HG02938 (cell line): ENCODE data around the gene KCNK13.
"Not testable (repeated sequence)": the region's sequence is repeated elsewhere in the genome, so short reads cannot be mapped to it uniquely, and the experiment has no call there.

Source experiments
- ATAC-seq: cut with Tn5 transposase; IDR thresholded peaks from one replicate; pipeline ENCODE4 v1.9.1; 2021; ENCODE audit warnings: mild to moderate bottlenecking, moderate library complexity; ENCODE audit not compliant: unreplicated experiment

KCNK13 gene

DNA sequence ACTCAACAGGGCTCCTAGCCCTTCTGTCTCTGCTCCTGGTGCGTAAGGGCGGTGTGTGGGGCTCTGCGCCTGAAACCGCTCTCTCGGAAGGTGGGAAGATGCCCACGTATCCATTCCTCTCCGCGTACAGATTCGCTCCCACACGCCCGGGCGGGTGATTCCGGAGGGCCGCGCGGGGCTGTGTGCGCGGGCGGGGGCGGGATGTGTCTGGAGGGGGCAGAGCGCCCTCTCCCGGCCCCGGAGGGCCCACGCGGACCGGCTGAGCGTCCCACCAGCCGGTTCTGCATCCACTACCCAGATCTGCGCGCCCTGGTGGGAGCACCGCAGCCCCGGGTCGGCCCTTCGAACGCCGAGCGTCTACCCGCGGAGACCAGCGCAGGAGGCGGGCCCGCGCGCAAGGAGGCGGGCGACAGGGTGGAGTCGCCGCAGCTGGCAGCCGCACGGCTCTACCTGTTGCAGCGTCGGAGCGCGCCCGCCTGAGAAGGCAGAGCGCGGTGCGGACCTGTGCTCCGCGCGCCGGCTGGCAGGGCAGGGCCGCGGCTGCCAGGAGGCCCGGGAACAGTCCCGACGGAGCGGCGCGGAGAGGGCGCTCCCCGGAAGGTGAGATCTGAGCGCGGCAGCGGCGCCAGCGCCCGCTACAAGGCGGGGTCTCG is 1.4 kb upstream of the KCNK13 start:
- peak; percentile 48 for ATAC-seq

DNA sequence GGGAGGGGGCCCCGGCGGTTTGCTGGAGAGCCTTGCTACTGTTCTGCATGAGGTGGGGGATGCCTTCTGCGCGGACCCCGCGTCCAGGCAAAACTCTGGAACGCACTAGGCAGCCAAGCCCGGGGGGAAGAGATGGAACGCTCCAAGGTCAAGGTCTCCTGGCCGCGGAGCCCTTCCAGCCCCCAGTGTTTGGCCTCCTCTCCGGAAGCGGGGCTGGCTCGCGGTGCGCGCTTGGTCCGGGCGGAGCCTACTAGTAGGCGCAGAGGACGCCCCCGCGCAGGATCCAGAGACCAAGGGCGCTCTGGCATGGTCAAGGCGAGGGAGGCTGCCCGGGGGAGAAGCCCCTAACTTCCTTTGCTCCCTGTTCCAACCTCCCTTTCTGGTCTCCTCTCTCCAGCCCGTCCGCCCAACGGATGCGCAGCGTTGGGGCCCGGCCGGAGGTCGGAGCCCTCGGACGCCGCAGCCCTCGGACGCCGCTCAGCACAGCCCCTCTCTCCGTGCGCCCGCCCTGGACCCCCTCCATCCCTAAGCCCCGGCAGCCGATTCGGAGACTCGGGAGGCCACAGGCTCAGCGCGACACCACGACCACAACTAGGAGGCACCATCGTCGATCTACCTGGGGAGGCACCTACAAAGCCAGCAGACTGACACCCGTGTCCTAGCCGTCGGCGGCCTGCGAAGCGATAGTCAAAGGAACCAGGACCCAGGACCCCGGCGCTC is 669 bp upstream of the KCNK13 start:
- ATAC-seq: no peak

DNA sequence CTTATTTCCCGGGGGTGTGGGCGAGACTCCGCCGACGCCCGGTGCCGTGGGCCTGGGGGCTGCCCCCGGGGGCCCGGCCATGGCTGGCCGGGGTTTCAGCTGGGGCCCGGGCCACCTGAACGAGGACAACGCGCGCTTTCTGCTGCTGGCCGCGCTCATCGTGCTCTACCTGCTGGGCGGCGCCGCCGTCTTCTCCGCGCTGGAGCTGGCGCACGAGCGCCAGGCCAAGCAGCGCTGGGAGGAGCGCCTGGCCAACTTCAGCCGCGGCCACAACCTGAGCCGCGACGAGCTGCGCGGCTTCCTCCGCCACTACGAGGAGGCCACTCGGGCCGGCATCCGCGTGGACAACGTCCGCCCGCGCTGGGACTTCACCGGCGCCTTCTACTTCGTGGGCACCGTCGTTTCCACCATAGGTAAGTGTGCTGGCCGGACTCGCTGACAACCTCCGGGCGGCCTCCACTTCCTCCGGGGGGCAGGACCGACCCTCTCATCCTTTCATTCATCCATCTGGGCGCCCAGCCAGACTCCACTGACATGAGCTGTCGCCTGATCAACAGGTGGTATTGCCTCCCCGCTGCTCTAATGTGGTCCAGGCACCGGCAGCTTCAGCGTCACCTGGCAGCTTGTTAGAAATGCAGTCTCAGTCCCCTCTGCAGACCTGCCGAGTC is 467 bp downstream of the KCNK13 start:
- no peak for ATAC-seq

DNA sequence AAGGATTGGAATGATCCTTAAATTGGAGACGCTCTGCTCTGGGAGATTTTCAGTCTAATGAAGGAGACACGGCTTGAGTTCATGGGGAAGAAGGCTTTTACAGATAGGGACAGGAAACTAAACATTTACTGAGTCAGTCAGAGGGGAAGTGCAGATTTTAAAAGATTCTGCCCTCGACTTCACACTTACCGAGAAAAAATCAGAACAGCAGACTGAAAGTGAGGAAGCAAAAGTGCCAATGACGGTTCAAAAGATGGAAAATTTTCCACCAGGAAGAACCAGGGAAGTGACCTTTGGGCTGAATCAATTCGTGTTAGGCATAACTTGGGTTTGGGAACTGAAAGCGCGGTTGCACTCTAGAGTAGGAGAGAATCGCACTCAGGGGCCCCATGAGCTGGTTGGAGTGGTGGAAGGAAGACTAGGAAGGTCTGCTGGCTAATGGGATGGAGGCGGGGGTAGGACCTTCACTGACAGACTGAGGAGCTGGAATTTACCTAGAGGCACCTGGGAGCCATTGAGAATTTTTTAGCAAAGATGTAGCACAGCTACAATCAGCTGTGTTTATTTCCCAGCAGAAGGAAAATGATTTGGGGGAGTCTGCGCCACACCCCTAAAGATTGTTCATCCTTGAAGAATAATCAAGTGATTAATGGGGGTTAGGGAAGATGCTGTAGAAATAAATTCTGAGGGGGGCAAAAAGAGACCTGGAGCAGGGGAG is 1.2 kb downstream of the KCNK13 start:
- ATAC-seq: no peak

DNA sequence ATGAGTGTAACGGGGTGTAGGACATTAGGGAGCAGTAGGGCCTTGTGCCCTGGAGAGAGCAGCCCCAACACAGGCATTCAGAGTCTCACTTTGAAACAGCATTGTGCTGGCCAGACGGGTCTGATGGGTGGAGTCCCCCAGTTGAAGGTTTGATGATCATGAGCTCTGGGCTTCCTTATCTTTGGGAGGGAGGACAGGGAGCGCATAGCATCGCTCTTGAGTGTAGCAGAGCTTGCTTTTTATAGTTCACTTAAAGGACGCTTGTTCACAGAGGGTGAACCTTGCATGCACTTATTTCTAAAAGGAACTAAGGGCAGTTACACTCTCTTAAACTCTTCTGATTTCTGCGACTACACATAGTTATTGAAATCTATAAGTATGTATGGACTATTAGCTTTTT is 10.6 kb downstream of the KCNK13 start:
- no peak for ATAC-seq

DNA sequence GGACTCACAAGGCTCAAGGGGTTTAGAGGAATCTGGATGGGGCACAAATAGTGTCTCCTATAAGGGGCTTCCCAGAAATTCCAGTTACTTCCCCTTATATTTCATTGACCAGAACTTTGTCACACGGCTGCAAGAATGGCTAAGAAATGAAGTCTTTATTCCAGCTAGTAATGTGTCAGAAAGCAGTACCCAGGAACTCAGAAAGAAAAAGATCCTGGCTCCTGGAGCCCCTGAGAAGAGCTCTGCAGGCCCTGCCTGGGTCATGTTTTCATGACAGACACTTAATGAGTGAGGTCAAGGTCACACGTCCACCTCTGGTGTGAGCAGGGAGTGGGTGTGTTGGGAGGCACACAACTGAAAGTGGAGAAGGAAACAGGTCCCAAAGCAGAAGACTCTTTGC is 17.8 kb downstream of the KCNK13 start:
- ATAC-seq: no peak

DNA sequence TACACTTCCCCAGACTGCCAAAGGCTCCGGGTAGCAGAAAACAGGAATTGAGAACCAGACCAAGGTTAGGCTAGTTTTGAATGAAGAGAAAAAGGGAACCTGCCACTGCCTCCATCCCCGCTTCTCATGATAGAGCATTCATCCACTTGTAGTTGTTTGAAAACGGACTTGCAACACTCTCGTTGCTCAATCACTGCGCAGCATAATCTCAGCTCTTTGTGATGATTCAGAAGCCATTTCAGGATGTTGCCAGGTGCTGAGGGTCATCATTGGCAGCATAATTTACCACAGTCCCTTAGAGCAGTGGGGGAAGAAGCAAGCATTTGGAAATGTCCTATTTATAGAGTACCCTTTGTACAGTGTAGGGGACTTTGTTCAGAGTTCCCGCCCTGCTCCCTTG is 25.6 kb downstream of the KCNK13 start:
- ATAC-seq: no peak

DNA sequence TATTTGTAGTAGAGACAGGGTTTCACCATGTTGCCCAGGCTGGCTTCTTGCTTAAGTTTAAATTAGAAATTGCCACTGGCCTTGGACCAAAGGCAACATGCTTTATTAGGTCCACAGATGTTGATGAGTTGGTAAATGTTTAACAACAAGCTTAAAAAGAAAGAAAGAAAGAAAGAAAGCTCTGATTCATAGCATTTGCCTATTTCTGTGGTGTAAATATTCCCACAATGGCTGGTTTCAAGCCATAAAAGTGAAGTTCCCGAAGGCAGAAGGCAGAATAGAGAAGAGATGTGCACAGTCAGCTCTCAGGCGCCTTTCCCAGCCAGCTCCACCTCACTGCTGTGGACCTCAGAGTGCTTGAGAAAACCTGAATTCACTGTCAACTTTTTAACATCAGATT is 26.4 kb downstream of the KCNK13 start:
- ATAC-seq: no peak

DNA sequence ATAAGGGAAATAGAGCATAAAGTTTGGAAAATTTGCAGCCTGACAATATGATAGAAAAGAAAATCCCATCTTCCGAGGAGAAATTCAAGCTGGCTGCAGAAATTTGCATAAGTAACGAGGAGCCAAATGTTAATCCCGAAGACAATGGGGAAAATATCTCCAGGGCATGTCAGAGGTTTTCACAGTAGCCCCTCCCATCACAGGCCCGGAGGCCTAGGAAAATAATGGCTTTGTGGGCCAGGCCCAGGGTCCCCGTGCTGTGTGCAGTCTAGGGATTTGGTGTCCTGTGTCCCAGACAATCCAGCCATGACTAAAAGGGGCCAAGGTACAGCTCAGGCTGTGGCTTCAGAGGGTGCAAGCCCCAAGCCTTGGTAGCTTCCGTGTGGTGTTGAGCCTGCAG is 27.7 kb downstream of the KCNK13 start:
- ATAC-seq: not testable (repeated sequence)

DNA sequence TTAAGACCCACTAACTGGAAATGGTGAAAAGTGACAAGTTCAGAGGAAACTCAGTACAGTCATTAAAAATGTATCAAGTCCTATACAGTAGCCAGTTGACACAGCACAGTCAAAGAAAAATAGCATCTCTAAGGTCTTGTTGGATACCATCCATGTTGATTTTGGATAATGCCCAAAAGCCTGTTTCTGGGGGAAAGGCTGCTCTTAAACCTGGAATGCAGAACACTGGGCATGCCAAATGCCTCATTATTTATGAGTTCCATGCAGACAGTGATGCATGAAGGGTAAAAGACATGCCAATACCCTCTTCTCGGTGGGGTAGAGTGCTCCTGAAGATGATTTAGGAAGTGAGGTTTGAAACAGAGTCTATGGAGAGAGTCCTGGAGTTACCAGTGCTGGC is 29.6 kb downstream of the KCNK13 start:
- no peak for ATAC-seq

DNA sequence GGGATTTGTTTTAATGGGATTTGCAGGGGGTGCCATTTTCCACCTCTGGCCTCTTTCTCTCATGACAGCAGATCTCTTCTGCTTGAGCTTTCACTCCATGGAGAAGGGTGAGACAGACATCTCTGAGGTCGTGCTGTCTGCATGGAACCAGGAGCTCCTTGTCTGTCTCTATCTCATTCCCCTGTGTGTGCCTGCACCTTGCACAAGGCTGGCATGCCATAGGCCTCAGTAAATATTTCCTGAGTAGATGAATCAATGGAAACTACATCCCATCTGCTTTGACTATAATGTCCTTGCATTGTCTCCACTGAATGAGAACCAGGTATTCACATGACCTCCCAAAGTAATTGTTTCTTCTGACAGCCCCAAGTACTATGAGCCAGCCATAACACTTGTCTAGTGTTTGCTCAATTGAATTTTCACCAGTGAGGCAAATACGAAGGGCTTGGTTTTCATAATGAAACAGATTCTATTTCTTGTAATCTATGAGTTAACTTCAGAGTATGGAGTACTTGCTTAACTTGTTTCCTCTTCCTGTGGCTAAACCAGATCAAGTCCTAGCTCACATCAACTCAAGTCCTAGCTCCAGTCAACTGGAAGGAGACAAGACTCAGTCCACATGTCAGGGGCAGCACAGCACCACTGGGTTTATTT is 32.3 kb downstream of the KCNK13 start:
- peak; percentile 52 for ATAC-seq

DNA sequence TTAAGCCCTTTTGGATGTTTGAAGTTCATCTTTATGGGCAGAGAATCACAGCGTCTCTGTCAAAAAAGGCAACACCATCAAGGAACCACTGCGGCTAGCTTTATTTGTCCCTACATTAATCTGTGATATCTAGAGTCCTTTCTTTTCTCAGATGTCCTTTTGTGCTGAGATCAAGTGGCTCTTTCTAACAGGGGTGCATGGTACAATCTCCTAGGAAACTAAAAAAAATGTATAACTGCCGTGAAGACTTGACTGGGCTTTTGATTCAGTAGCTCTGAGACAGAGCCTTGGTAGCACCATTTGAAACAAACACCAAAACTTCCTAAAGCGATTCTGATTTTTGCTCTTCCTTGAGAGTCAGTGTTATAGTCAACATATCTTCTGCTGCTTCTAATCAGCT is 33.3 kb downstream of the KCNK13 start:
- no peak for ATAC-seq

DNA sequence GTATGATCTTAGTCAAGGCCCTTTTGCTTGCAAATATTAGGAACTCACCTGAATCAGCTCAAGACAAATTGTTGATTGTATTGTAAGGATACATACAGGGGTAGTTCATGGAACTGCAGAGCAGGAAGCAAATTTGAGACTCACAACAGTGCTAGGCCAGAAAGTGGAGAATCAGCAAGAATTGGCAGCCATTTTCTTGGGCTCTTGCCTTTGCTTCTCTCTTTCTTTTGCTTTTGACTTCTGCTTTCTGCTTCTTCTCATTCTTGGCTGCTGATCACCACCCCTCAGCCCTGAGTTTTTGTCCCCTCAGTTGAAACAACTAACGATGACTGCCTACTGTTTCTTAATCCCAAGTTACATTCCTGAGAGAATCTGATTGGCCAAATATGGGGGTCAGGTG is 34.8 kb downstream of the KCNK13 start:
- ATAC-seq: no peak

DNA sequence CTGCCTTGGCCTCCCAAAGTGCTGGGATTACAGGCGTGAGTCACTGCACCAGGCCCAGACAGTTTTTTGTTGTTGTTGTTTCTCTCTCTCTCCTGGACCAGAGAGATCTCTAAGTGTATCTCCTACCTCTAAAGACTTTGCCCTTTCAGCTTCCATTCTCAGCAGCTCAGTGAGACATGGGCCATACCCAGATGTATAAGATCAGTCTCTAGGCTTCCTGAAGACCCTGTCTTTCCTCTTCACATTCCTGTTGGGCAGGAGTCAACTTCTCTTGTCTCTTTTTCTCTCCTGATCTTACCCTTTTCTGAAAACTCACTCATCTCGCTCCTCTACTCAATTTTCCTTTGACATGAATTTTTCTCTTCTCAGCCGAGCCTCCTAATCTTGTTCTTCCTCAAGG is 42.0 kb downstream of the KCNK13 start:
- ATAC-seq: no peak

DNA sequence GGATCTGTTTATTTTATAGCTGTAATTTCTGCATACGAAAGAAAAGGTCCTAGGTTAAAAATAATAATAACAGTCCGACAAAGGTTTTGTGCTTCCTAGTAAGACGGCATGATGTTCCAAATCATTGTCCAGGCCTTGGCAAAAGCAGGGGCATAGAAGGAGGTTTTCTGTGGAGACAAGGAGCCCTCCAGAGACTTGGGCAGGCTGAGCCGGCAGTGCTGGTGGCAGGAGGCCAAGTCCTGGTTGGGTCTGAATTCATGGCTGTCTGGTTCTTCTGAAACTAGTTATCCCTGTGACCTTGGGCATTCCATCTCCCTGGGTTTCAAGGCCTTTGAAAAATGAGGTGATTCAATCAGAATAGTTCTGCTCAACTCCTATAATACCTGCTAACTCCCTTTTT is 44.0 kb downstream of the KCNK13 start:
- ATAC-seq: no peak

DNA sequence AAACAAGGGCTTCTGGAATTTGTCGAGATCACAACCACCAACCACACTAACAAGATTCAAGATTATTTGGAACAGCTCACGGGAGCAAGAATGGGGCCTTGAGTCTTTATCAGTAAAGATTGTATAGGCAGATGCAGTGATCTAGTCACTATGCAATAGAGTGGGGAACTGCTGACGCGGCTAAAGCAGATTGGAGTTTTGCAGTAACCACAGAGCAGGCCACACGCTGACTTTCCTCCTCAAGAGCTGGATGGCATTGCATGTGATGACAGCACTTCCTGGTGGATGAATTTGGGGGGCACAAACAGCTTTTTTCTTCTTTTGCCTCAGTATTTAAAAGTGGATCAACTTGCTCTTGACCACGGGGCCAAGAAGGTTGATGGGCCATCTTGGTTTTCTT is 46.0 kb downstream of the KCNK13 start:
- ATAC-seq: no peak

DNA sequence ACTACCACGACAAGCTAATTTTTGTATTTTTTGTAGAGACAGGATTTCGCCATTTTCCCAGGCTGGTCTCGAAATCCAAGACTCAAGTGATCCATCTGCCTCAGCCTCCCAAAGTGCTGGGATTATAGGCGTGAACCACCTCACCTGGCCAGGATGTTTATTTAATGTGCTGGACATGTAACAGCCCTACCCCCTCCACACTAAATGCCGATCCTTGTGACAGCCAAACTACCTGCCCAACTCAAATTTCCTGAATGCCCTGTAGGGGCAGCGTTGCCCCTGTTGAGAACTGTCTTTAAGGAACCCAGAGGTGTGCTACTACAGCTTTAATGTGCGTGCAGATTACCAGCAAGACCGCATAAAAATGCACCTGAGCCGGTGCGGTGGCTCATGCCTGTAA is 48.1 kb downstream of the KCNK13 start:
- no peak for ATAC-seq

DNA sequence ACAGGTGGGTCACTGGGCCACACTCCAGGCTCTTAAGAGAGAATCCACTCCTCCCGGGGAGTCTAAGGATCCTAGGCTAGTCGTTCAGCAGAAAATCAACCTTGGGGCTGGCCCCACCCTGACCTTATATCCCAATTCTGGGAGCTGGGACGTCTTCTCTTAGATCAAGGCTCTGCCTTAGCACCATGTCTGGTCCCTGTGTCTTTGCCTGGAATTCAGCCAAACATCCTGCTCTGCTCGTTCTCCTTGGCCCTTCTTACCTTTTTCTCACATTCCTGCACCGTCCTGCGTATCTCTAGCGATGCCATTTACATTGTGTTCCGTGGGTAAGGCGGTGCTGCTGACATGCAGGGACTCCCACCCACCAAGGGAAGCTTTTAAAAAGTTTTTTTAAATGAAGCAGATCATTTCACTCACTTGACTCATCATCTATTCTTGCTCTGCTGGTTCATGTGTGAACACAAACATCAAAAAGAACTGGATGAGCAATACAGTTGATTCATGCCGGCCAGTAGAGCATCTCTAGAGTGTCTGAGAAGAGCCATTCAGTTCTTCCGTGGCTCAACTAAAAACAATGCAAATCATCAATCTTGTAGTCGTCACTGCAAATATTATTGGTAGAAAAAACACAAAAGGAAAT is 50.2 kb downstream of the KCNK13 start:
- ATAC-seq: no peak

DNA sequence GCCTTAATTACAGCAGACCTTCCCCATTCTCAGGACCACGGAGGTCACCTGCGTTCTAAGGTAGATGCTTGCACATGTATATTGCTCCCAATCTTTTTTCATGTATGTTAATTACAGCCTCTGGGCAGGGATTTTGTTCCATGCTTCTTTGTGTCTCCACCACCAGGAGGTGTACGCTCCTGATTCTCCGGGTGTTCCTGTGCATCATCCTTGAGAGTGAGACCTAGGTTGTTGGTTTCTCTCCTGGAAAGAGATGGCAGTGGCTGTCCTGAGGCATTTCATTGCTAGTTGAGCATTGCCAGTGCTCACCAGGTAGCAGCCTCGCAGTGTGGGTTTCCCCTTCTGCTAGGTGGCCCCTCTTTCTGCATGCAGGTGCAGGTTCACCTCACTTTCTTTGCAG is 52.8 kb downstream of the KCNK13 start:
- ATAC-seq: no peak

DNA sequence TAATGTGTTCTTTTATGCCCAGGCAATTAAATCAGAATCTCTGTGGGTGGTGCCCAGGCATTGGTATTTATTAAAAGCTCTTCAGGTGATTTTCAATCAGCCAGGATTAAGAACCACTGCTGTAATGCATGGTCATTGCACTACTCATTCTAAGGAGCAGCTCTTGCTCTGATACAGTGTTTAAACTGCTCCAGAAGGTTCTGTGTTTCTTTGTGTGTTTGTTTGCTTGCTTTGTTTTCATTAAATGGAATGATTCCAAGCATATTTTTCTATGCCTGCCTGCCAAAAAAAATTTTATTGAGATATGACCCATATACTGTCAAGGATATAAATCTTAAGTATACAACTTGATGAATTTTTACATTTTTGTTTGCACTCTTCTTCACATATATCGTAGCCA is 54.0 kb downstream of the KCNK13 start:
- no peak for ATAC-seq

DNA sequence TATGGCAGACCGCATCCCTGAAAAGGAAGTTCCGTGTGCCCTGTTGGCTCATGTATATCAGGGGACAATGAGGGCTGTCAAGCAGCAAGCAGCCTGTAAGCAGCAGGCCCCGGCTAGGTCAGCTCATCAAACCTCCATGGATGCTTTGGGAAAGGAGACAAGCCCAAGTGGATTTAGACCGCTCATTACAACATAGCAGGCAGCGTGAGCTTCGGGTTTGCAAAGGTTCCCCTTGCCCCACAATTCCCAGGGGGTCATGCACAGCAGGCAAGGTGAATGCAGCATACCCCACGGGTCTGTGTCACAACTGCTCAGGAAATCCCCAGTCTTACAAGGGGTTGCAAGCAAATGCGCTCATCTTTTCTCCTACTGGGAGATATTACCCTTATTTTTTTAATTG is 54.6 kb downstream of the KCNK13 start:
- no peak for ATAC-seq
